Fibroblast of the aortic adventitia (primary cell): ENCODE data around the gene KRT36. TPM values are rescaled to one million over a fixed set of nuclear protein-coding genes. Genes with fewer than 3 reads are reported as not detected.

Experiments used
- DNase-seq: peaks from one replicate; pipeline ENCODE4 v3.0.0-alpha.2; 2010; ENCODE audit warnings: low read depth
- H3K4me3 ChIP-seq: 2 replicates; pipeline ENCODE4 v1.5.1; 2011; ENCODE audit warnings: low read depth, mild to moderate bottlenecking, control low read depth, low read length, moderate library complexity
- CTCF ChIP-seq: IDR thresholded peaks from 2 replicates; pipeline ENCODE4 v1.5.1; 2011; ENCODE audit warnings: mild to moderate bottlenecking, low read length, control low read depth, inconsistent platforms; ENCODE audit not compliant: insufficient read depth
- total RNA-seq: library from RNA; depleted of rRNA; stranded (reverse); fragments of >200 nt; gene quantifications from 2 replicates; pipeline ENCODE4 v1.2.3, GENCODE V29; 2012; ENCODE audit warnings: low replicate concordance

The KRT36 gene
- total RNA-seq, 1 donor, result not detected

GRCh38 chr17:41522301-41523224 lies 32.9 kb upstream of the KRT36 start:
- H3K4me3 ChIP-seq, result no peak overlapping the region
- TF ChIP-seq CTCF, result no peak
- DNase-seq, result no peak

- H3K4me3 ChIP-seq, result no peak overlapping the region
- TF ChIP-seq CTCF, result no peak
- peak; percentile 74 for DNase-seq
Observed at GRCh38 chr17:41521574-41522261, 32.0 kb upstream of the KRT36 start.

- TF ChIP-seq CTCF, result no peak
- no peak overlapping the region for H3K4me3 ChIP-seq
- no peak for DNase-seq
Observed at GRCh38 chr17:41520821-41521521, 31.3 kb upstream of the KRT36 start.

- TF ChIP-seq CTCF, result no peak
- no peak overlapping the region for H3K4me3 ChIP-seq
- DNase-seq, result no peak
Observed at GRCh38 chr17:41519501-41520224, 30.0 kb upstream of the KRT36 start.

- no peak within 1 kb of the TSS for H3K4me3 ChIP-seq
- TF ChIP-seq CTCF, result no peak
- DNase-seq, result peak; percentile 34
Observed at GRCh38 chr17:41518789-41519449, 29.2 kb upstream of the KRT36 start, which contains the start of gene KRT15. Gene KRT15, minus strand, starts transcription at chr17:41518890. Its CDS starts 63 bp downstream, at chr17:41518827.
